ENCODE results near the gene RIC1. TPM values are rescaled to one million over a fixed set of nuclear protein-coding genes. Genes with fewer than 3 reads are reported as not detected.

Gene RIC1
- total RNA-seq, 1 experiment from 2014 or later = 25.5 TPM

DNA sequence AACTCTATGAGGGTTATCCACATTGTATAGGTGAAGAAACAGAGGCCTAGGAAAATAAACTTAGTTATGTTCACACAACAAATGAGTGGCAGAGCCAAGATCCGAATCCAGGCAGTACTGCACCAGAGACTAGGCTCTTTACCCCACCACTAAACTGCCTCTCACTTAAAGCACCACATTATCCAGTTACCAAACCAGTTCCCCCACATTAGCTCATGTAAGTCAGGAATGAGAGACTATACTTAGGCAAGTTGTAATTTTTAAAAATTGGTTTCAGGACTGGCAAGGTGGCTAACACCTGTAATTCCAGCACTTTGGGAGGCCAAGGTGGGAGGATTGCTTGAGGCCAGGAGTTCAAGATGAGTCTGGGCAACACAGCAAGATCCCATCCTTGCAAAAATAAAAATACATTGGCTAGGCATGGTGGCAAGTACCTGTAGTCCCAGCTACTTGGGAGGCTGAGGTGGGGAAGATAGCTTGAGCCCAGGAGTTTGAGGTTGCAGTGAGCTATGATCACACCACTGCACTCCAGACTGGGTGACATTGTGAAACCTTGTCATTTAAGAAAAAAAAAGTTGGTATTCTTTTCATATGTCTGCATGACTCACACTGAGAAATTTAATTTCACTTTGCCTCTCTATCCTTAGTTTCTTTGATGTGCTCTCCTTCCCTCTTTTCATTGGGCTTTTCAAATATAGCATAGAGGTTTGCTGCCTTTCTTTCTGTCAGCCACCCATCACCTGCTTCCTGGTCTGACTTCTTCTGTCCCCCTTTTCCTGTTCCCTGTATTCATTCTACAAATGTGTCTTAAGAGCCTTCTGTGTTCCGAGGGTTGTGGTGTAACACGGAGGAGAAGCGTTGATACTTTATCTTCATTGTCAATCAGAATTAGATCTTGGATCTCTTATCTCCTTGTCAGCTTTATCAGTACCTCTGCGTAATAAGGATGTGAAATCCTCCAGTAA is 139.3 kb downstream of the RIC1 start:
- Histone ChIP-seq H3K9me2 (ENCODE audit: insufficient read depth) (no peaks in the 10 kb centered on the region), H3K4me2 (ENCODE audit: low read length) (no peak overlapping the region), H3K4me1 (ENCODE audit: control insufficient read depth in 1 of 2, insufficient read depth in 2 of 2, low read length in 2 of 2) (no peaks in the 10 kb centered on the region), H3K9me3 (ENCODE audit: control insufficient read depth in 1 of 2, insufficient read depth in 1 of 2, low read depth in 1 of 2, low read length in 2 of 2) (no peaks in the 10 kb centered on the region), H3K4me3 (replicated peaks in 1 of 2; ENCODE audit: low read depth in 1 of 2, low read length in 2 of 2) (no peak overlapping the region), H3K27ac (ENCODE audit: low read depth, low read length) (no peak overlapping the region), H4K20me1 (ENCODE audit: insufficient read depth) (no peaks in the 10 kb centered on the region), H3K79me2 (ENCODE audit: insufficient read depth, low read length) (no peaks in the 10 kb centered on the region), H3K9ac (ENCODE audit: low read length) (no peak overlapping the region), H3K27me3 (ENCODE audit: insufficient read depth, low read length) (no peaks in the 10 kb centered on the region), H3K36me3 (ENCODE audit: control insufficient read depth in 1 of 2, insufficient read depth in 2 of 2, low read length in 2 of 2) (peaks cover 40 to 51% of the 10 kb centered on the region in 2 experiments), H2AFZ (ENCODE audit: low read depth, low read length, poor library complexity, severe bottlenecking) (no peak overlapping the region)
- ChIA-PET RAD21 (ENCODE audit: low non-redundant PET in 1 of 2, low total read pairs in 2 of 2, uncharacterized antibody in 2 of 2, unreplicated experiment in 2 of 2) (no interaction called here), POLR2A (interaction anchor here (0.8 kb wide), 1 partner anchor 1909 kb away, joined by 3 read pairs; no protein-coding TSS in a partner anchor), CTCF (no interaction called here)
- no TSS peak for BruUV-seq (replicated peaks)
- intact Hi-C loops (cut with micrococcal nuclease) = no loop called here
- ATAC-seq = no peak
- DNase-seq (ENCODE audit: low read depth, low spot score) = no peak
- TF ChIP-seq EZH2phosphoT487 (IDR thresholded peaks at IDR 0.05; ENCODE audit: borderline replicate concordance) (no peak), FOSL1 (IDR thresholded peaks at IDR 0.05; ENCODE audit: low read depth) (no peak), JUND (IDR thresholded peaks at IDR 0.05) (no peak), ZNF274 (IDR thresholded peaks at IDR 0.05; ENCODE audit: low read depth, low read length) (no peak), POLR2A (IDR thresholded peaks at IDR 0.05; ENCODE audit: borderline replicate concordance, extremely low read depth, insufficient read depth, insufficient read length) (no peak), ELF1 (IDR thresholded peaks at IDR 0.05; ENCODE audit: borderline replicate concordance, low read depth) (no peak), CBX3 (IDR thresholded peaks at IDR 0.05; ENCODE audit: low read depth) (no peak)
- TF ChIP-seq, protein P1, sequence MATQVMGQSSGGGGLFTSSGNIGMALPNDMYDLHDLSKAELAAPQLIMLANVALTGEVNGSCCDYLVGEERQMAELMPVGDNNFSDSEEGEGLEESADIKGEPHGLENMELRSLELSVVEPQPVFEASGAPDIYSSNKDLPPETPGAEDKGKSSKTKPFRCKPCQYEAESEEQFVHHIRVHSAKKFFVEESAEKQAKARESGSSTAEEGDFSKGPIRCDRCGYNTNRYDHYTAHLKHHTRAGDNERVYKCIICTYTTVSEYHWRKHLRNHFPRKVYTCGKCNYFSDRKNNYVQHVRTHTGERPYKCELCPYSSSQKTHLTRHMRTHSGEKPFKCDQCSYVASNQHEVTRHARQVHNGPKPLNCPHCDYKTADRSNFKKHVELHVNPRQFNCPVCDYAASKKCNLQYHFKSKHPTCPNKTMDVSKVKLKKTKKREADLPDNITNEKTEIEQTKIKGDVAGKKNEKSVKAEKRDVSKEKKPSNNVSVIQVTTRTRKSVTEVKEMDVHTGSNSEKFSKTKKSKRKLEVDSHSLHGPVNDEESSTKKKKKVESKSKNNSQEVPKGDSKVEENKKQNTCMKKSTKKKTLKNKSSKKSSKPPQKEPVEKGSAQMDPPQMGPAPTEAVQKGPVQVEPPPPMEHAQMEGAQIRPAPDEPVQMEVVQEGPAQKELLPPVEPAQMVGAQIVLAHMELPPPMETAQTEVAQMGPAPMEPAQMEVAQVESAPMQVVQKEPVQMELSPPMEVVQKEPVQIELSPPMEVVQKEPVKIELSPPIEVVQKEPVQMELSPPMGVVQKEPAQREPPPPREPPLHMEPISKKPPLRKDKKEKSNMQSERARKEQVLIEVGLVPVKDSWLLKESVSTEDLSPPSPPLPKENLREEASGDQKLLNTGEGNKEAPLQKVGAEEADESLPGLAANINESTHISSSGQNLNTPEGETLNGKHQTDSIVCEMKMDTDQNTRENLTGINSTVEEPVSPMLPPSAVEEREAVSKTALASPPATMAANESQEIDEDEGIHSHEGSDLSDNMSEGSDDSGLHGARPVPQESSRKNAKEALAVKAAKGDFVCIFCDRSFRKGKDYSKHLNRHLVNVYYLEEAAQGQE (IDR thresholded peaks at IDR 0.05; ENCODE audit: low read depth) = no peak
- TF ChIP-seq, protein P2, sequence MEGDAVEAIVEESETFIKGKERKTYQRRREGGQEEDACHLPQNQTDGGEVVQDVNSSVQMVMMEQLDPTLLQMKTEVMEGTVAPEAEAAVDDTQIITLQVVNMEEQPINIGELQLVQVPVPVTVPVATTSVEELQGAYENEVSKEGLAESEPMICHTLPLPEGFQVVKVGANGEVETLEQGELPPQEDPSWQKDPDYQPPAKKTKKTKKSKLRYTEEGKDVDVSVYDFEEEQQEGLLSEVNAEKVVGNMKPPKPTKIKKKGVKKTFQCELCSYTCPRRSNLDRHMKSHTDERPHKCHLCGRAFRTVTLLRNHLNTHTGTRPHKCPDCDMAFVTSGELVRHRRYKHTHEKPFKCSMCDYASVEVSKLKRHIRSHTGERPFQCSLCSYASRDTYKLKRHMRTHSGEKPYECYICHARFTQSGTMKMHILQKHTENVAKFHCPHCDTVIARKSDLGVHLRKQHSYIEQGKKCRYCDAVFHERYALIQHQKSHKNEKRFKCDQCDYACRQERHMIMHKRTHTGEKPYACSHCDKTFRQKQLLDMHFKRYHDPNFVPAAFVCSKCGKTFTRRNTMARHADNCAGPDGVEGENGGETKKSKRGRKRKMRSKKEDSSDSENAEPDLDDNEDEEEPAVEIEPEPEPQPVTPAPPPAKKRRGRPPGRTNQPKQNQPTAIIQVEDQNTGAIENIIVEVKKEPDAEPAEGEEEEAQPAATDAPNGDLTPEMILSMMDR (IDR thresholded peaks at IDR 0.05 in 2 of 3, conservative IDR thresholded peaks at IDR 0.05 in 1 of 3; ENCODE audit: borderline replicate concordance in 1 of 3, insufficient read depth in 1 of 3, low read depth in 2 of 3, low read length in 2 of 3) = no peak

Measured in HCT116 (cell line).